ENCODE measurements around the gene POC1A. TPM values are rescaled to one million over a fixed set of nuclear protein-coding genes. Genes with fewer than 3 reads are reported as not detected.

The POC1A gene
- total and polyA plus RNA-seq, 7 donors, result 0.66 to 15.8 (median 1.7) TPM

DNA sequence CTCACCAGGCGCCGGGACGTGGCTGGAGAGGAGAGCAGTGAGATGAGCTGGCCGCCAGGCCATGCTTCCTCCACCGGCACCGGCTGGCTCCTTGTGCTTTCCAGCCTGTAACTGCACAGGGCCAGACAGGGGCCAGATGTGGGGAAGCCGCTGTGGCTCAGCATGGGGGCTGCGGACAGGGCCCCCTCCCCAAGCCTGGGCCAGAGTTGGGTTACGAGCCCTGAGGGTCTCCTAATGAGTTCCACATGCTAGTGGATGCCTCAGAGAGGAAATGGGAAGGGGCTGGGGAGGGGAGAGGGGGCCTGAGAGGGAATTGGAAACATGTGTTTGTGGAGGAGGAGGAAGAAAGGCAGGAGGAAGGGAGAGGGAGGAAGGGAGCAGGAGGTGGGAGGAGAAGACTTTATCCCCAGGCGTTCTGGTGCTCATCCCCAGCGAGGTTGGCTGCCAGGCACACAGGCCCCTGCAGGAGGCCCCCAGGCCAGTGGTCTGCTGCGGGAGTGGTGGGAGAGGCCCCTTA lies 86.1 kb downstream of the POC1A start:
- H3K4me1 ChIP-seq, result peaks cover 0 to 18% (median 15%) of the 10 kb centered on the region in 4 donors
- DNase-seq, result no peak
- intact Hi-C loops (cut with DNase I), result no loop called here
- TF ChIP-seq EP300 (IDR thresholded peaks at IDR 0.05), result no peak
- no peak for TF ChIP-seq POLR2A (IDR thresholded peaks at IDR 0.05)
- TF ChIP-seq, protein P1, sequence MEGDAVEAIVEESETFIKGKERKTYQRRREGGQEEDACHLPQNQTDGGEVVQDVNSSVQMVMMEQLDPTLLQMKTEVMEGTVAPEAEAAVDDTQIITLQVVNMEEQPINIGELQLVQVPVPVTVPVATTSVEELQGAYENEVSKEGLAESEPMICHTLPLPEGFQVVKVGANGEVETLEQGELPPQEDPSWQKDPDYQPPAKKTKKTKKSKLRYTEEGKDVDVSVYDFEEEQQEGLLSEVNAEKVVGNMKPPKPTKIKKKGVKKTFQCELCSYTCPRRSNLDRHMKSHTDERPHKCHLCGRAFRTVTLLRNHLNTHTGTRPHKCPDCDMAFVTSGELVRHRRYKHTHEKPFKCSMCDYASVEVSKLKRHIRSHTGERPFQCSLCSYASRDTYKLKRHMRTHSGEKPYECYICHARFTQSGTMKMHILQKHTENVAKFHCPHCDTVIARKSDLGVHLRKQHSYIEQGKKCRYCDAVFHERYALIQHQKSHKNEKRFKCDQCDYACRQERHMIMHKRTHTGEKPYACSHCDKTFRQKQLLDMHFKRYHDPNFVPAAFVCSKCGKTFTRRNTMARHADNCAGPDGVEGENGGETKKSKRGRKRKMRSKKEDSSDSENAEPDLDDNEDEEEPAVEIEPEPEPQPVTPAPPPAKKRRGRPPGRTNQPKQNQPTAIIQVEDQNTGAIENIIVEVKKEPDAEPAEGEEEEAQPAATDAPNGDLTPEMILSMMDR (IDR thresholded peaks at IDR 0.05), result no peak
- no peak for TF ChIP-seq POLR2AphosphoS5 (IDR thresholded peaks at IDR 0.05)
- no peak overlapping the region for H3K27ac ChIP-seq
- H3K4me3 ChIP-seq, result no peak overlapping the region
- H3K27me3 ChIP-seq, result no peaks in the 10 kb centered on the region
- H3K9me3 ChIP-seq, result no peaks in the 10 kb centered on the region
- H3K36me3 ChIP-seq, result no peaks in the 10 kb centered on the region
- 84 to 90% methylated on average over 12 of the region's 12 CpGs for WGBS, 2 donors

DNA sequence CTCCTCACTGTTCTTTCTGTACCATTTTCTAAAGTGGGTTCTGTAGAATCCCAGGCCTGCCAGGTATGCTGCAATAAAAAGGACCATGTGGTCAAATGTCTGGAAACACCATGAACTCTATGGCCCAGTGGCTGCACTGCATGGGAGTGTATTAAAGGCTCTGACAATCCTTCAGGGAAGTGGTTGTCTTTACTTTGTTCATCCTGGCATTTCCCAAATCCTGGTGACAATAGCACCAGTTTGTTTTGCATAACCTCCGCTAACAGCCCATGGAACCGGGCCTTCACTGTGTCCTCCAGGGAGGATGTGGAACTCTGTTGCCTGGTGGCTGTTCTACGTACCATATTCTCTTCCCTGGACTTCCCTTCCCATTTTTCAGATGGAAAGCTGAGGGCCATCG lies 86.7 kb downstream of the POC1A start:
- intact Hi-C loops (cut with DNase I), result no loop called here
- 89 to 94% methylated on average over 4 of the region's 4 CpGs for WGBS, 2 donors
- peaks cover 0 to 22% (median 15%) of the 10 kb centered on the region in 4 donors for H3K4me1 ChIP-seq
- no peaks in the 10 kb centered on the region for H3K27me3 ChIP-seq
- H3K36me3 ChIP-seq, result no peaks in the 10 kb centered on the region
- no peak for DNase-seq
- no peaks in the 10 kb centered on the region for H3K9me3 ChIP-seq
- H3K4me3 ChIP-seq, result no peak overlapping the region
- TF ChIP-seq EP300 (IDR thresholded peaks at IDR 0.05) (no peak), POLR2AphosphoS5 (IDR thresholded peaks at IDR 0.05) (no peak), POLR2A (IDR thresholded peaks at IDR 0.05) (no peak)
- TF ChIP-seq, protein P1 (IDR thresholded peaks at IDR 0.05), result no peak
- no peak overlapping the region for H3K27ac ChIP-seq

DNA sequence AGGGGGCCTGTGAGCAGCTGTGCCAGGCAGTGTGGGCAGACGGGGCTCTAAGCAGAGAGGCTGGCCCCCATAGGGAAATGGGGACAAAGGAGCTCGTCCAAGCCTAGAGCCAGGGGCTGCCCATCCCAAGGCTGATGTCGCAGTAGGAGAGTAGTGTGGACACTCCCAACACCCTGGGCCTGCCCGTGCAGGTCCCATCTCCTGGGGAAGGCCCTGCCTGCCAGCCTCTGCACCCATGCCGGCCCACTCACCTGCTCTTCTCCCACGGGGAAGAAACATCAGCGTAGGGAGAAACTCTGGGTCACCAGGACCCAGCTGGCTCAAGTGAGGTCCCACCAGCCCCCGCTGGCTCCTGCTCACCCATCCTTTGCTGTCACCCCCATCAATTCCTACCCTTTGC lies 87.2 kb downstream of the POC1A start:
- WGBS, 2 donors, result 94 to 95% methylated on average over 8 of the region's 8 CpGs
- Histone ChIP-seq H3K27ac (no peak overlapping the region), H3K36me3 (no peaks in the 10 kb centered on the region), H3K9me3 (no peaks in the 10 kb centered on the region), H3K27me3 (no peaks in the 10 kb centered on the region), H3K4me3 (no peak overlapping the region), H3K4me1 (peaks cover 0 to 26% (median 15%) of the 10 kb centered on the region in 4 donors)
- no peak for TF ChIP-seq EP300 (IDR thresholded peaks at IDR 0.05)
- no peak for TF ChIP-seq POLR2AphosphoS5 (IDR thresholded peaks at IDR 0.05)
- TF ChIP-seq POLR2A (IDR thresholded peaks at IDR 0.05), result no peak
- TF ChIP-seq, protein P1 (IDR thresholded peaks at IDR 0.05), result no peak
- intact Hi-C loops (cut with DNase I), result no loop called here
- no peak for DNase-seq

DNA sequence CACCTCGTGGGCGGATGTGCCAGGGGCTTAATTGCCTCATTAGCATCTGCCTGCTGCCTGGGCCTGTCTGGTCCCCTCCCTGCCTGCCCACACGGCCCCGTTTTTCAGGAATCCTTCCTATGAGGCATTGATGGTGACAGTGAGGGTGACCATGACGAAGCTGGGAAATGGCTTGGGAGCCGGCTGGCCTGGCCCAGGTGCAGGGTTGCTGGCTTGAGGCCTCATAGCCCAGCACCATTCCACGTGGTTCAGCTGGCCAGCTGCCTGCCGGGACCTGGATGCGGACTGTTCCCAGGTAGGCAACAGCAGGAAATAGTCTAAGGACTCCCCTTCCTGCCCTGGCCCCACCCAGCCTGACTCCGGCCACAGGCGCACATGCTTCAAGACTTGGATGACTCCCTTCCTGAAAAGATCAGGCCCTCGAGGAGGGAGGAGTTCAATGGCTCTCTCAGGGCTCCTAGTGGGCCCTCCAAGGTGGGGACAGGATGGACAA lies 88.9 kb downstream of the POC1A start:
- no peak for DNase-seq
- H3K4me3 ChIP-seq, result no peak overlapping the region
- intact Hi-C loops (cut with DNase I), result no loop called here
- H3K27me3 ChIP-seq, result no peaks in the 10 kb centered on the region
- WGBS, 2 donors, result 42 to 70% methylated on average over 12 of the region's 12 CpGs
- no peaks in the 10 kb centered on the region for H3K9me3 ChIP-seq
- H3K4me1 ChIP-seq, result peaks cover 0 to 12% (median 3%) of the 10 kb centered on the region in 4 donors
- no peak overlapping the region for H3K27ac ChIP-seq
- no peaks in the 10 kb centered on the region for H3K36me3 ChIP-seq
- TF ChIP-seq, protein P1 (IDR thresholded peaks at IDR 0.05), result no peak
- TF ChIP-seq POLR2A (IDR thresholded peaks at IDR 0.05) (no peak), POLR2AphosphoS5 (IDR thresholded peaks at IDR 0.05) (no peak), EP300 (IDR thresholded peaks at IDR 0.05) (no peak)

DNA sequence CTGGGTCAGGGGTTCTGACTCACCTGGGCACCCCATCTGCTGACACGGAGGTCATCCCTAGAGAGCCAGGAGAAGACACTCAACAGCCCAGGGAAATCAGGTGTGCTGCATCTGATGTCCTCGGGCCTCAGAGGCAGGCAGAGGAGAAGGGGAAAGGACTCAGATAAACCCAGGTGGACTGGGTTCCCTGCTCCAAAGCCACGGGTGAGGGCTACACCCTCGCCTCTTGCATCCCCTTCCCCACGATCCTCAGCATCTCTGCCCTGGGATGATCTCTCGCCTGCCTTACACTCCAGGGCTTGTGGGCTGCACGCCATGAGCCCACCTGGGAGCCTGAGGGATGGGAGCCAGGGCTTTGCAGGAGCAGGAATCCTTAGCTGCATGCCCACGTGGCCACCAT lies 89.7 kb downstream of the POC1A start:
- H3K27me3 ChIP-seq, result no peaks in the 10 kb centered on the region
- H3K27ac ChIP-seq, result no peak overlapping the region
- WGBS, 2 donors, result 92 to 93% methylated on average over 8 of the region's 8 CpGs
- H3K4me3 ChIP-seq, result no peak overlapping the region
- peaks cover 0 to 9% (median 0%) of the 10 kb centered on the region in 4 donors for H3K4me1 ChIP-seq
- intact Hi-C loops (cut with DNase I), result no loop called here
- H3K9me3 ChIP-seq, result no peaks in the 10 kb centered on the region
- no peaks in the 10 kb centered on the region for H3K36me3 ChIP-seq
- TF ChIP-seq POLR2A (IDR thresholded peaks at IDR 0.05) (no peak), EP300 (IDR thresholded peaks at IDR 0.05) (no peak), POLR2AphosphoS5 (IDR thresholded peaks at IDR 0.05) (no peak)
- TF ChIP-seq, protein P1 (IDR thresholded peaks at IDR 0.05), result no peak
- no peak for DNase-seq
